C4-2B (cell line): Measurements from ENCODE around the gene TMEM134.

Source experiments
- ZFX ChIP-seq: fragments of 450-650 bp; IDR thresholded peaks from 2 replicates; pipeline ENCODE4 v1.6.1; 2017
- TF ChIP-seq, protein P1 (sequence below): fragments of 450-650 bp; conservative IDR thresholded peaks from 2 replicates; pipeline ENCODE4 v1.5.1; 2017; ENCODE audit warnings: mild to moderate bottlenecking

DNA sequence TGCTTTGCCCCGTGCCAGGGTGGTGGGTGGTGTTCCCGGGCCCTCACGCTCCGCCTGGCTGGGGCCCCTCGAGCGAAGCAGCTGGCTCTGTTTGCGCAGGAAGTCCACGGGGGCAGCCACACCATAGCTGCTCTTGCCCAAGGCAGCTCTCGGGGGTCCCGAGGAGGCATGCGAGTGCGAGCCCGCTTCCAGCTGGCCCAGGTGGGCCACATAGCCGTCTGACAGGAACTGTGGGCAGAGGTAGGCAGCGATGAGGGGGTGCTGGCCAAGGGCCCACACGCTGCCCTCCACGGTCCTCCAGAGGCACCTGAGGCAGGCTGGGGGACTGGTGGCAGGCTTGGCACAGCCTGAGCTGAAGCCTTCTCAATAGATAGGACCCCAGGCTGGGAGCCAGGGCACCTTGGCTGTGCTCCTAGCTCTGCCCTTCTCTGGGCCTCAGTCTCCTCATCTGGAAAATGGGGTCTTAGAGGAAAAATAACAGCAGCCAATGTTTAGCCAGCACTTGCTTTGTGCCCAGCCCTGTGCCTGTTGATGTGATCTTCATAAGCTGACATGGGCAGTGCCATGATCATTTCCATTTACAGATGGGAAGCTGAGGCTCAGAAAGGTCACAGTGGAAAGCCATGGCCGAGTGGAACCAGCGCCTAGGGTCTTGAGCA, 23.1 kb upstream of the TMEM134 start:
- no peak for TF ChIP-seq ZFX
- TF ChIP-seq, protein P1, sequence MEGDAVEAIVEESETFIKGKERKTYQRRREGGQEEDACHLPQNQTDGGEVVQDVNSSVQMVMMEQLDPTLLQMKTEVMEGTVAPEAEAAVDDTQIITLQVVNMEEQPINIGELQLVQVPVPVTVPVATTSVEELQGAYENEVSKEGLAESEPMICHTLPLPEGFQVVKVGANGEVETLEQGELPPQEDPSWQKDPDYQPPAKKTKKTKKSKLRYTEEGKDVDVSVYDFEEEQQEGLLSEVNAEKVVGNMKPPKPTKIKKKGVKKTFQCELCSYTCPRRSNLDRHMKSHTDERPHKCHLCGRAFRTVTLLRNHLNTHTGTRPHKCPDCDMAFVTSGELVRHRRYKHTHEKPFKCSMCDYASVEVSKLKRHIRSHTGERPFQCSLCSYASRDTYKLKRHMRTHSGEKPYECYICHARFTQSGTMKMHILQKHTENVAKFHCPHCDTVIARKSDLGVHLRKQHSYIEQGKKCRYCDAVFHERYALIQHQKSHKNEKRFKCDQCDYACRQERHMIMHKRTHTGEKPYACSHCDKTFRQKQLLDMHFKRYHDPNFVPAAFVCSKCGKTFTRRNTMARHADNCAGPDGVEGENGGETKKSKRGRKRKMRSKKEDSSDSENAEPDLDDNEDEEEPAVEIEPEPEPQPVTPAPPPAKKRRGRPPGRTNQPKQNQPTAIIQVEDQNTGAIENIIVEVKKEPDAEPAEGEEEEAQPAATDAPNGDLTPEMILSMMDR: no peak
